ENCODE data around the gene ARHGAP33. TPM values are rescaled to one million over a fixed set of nuclear protein-coding genes. Genes with fewer than 3 reads are reported as not detected.

The ARHGAP33 gene
- total and polyA plus RNA-seq, 2 of the 8 experiments (the other 6 are each of a cell fraction or from before 2014, with no cell fraction given) = 6.5 to 25.2 TPM

DNA sequence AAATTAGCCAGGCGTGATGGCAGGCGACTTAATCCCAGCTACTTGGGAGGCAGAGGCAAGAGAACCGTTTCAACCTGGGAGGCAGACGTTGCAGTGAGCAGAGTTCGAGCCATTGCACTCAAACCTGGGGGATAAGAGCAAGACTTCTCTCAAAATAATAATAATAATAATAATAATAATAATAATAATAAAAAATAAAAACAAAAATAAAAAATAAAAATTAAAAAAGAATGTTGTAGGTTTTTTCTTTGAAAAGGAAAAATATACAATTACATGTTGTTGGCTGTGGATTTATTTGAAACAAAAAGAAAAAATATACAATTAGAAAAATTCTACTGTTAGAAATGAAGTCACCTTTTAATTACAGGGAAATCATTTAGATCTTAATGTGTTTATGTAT lies 48.8 kb downstream of the ARHGAP33 start:
- Histone ChIP-seq H3K4me2 (ENCODE audit: insufficient read depth in 1 of 2, low read depth in 2 of 2, low read length in 2 of 2) (no peak overlapping the region), H2BK120ac (replicated peaks; ENCODE audit: low read depth, low read length) (no peak overlapping the region), H3K79me2 (ENCODE audit: control insufficient read depth in 1 of 2, insufficient read depth in 2 of 2, low read length in 2 of 2) (no peaks in the 10 kb centered on the region), H3K36me3 (ENCODE audit: control insufficient read depth in 2 of 4, insufficient read depth in 4 of 4, low read length in 3 of 4) (no peaks in the 10 kb centered on the region), H3K4me1 (replicated peaks in 1 of 4; ENCODE audit: control insufficient read depth in 3 of 4, insufficient read depth in 4 of 4, low read length in 3 of 4) (no peaks in the 10 kb centered on the region; a peak in 2 of 7 replicates), H4K91ac (replicated peaks; ENCODE audit: insufficient read length, low read length) (no peak overlapping the region), H2AK5ac (ENCODE audit: low read depth, low read length) (no peak overlapping the region), H3K56ac (replicated peaks; ENCODE audit: insufficient read length, low read depth, low read length) (no peak overlapping the region), H3K14ac (ENCODE audit: insufficient read length) (no peak overlapping the region), H3K9me3 (ENCODE audit: insufficient read depth in 2 of 2, low read depth in 1 of 2, low read length in 1 of 2) (no peaks in the 10 kb centered on the region), H2BK20ac (ENCODE audit: low read length) (no peak overlapping the region), H3K4ac (replicated peaks; ENCODE audit: insufficient read length, low read depth, low read length) (no peak overlapping the region), H3K23ac (ENCODE audit: insufficient read length) (no peak overlapping the region), H2BK5ac (ENCODE audit: low read depth, low read length) (no peak overlapping the region), H2AFZ (ENCODE audit: low read length) (no peak overlapping the region), H4K20me1 (replicated peaks in 1 of 2; ENCODE audit: control insufficient read depth in 1 of 2, insufficient read depth in 2 of 2, low read length in 2 of 2) (no peaks in the 10 kb centered on the region), H3K27ac (ENCODE audit: low read depth, low read length) (no peak overlapping the region), H3K9ac (replicated peaks in 1 of 4; ENCODE audit: extremely low read depth in 1 of 4, low read depth in 3 of 4, low read length in 3 of 4) (no peak overlapping the region), H3K27me3 (replicated peaks in 1 of 4; ENCODE audit: control insufficient read depth in 3 of 4, extremely low read depth in 1 of 4, insufficient read depth in 3 of 4, low read length in 3 of 4) (peaks cover 0 to 3% (median 0%) of the 10 kb centered on the region in 4 experiments; a peak in 3 of 7 replicates), H3K4me3 (ENCODE audit: extremely low read depth in 1 of 4, insufficient read depth in 2 of 4, low read depth in 3 of 4, low read length in 4 of 4) (no peak overlapping the region), H3K18ac (ENCODE audit: extremely low read depth, low read length) (no peak overlapping the region), H3K23me2 (ENCODE audit: low read depth, low read length) (no peaks in the 10 kb centered on the region), H4K8ac (ENCODE audit: extremely low read depth, insufficient read depth, low read length) (no peak overlapping the region), H3K79me1 (ENCODE audit: low read depth, low read length) (no peaks in the 10 kb centered on the region), H2BK12ac (ENCODE audit: low read depth, low read length) (no peak overlapping the region), H4K5ac (ENCODE audit: insufficient read length, low read depth, low read length) (no peak overlapping the region), H2BK15ac (ENCODE audit: low read length) (no peak overlapping the region)
- TF ChIP-seq CEBPB (IDR thresholded peaks at IDR 0.05; ENCODE audit: low read depth, low read length) (no peak), BCL11A (IDR thresholded peaks at IDR 0.05; ENCODE audit: low read depth in 2 of 2, low read length in 2 of 2) (no peak), RBBP5 (IDR thresholded peaks at IDR 0.05; ENCODE audit: borderline replicate concordance, low read depth, low read length) (no peak), JUND (IDR thresholded peaks at IDR 0.05; ENCODE audit: low read length) (no peak), KDM4A (IDR thresholded peaks at IDR 0.05; ENCODE audit: low read depth, low read length, severe bottlenecking) (no peak), HDAC2 (IDR thresholded peaks at IDR 0.05; ENCODE audit: borderline replicate concordance in 1 of 2, low read depth in 2 of 2, low read length in 2 of 2) (no peak), YY1 (IDR thresholded peaks at IDR 0.05; ENCODE audit: low read depth, low read length) (no peak), CHD1 (IDR thresholded peaks at IDR 0.05; ENCODE audit: low read depth, low read length) (no peak)
- WGBS, 2 experiments (ENCODE audit: extremely low coverage in 1 of 2, insufficient coverage in 1 of 2, insufficient read length in 1 of 2, insufficient replicate concordance in 2 of 2, low coverage in 1 of 2, low lambda C conversion rate in 2 of 2, missing lambda C conversion rate in 1 of 2) = 90% methylated on average over 5 of the region's 5 CpGs; no CpG with 5 or more reads in 1 of the 2 experiments
- POLR2A ChIA-PET (ENCODE audit: partially characterized antibody) = interaction anchor here (1.8 kb wide), 1 partner anchor 84 kb away, joined by 4 read pairs; no protein-coding TSS in a partner anchor
- CTCF ChIA-PET (ENCODE audit: partially characterized antibody) = interaction anchor here (0.6 to 3.6 kb wide), 2 partner anchors 11 to 57 kb away, joined by 3 to 11 read pairs; no protein-coding TSS in a partner anchor
- DNase-seq (ENCODE audit: low read depth in 1 of 2, low spot score in 2 of 2) (no peak), FAIRE-seq (no peak)
